Mononuclear cell (primary cell): Measurements from ENCODE around the gene KRT14. TPM values are rescaled to one million over a fixed set of nuclear protein-coding genes. Genes with fewer than 3 reads are reported as not detected.
"Not testable (repeated sequence)": the region's sequence is repeated elsewhere in the genome, so short reads cannot be mapped to it uniquely, and the experiment has no call there.

ENCODE experiments used
- H3K27me3 ChIP-seq: 2 replicates; pipeline ENCODE4 v1.6.0; 2011; ENCODE audit warnings: low read length, control low read depth; ENCODE audit not compliant: insufficient read depth
- H3K4me1 ChIP-seq: 2 replicates; pipeline ENCODE4 v1.5.1; 2011; ENCODE audit warnings: mild to moderate bottlenecking, low read length, control low read depth; ENCODE audit not compliant: insufficient read depth
- H3K4me3 ChIP-seq: 2 replicates; pipeline ENCODE4 v1.5.1; 2011; ENCODE audit warnings: mild to moderate bottlenecking, low read length, moderate library complexity
- H3K9me3 ChIP-seq: 2 replicates; pipeline ENCODE4 v1.5.1; 2011; ENCODE audit warnings: low read depth, mild to moderate bottlenecking, control low read depth, low read length
- total RNA-seq: library from RNA; depleted of rRNA; stranded (reverse); fragments of >200 nt; gene quantifications from one replicate; pipeline ENCODE4 v1.2.3, GENCODE V29; 2012

Gene KRT14
- total RNA-seq, 1 donor = not detected

DNA sequence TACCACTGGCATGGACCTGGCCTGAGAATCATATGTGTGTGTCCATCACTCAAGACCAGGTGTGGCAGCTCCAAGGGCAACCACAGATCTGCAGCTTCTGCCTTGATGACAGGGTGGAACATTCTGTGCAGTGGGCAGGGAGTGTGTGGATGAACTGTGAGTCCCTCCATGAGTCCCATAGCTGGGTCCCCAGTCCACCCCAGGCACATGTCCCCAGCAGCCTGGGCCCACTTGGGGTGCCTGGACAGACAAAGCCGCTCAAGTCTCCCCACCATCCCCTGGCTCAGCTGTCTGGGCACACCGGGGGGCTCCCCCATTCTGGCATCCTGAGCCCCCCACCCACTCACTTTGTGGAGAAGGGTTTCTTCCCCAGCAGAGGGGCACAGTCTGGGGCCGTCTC lies 30.4 kb upstream of the KRT14 start:
- H3K4me3 ChIP-seq = no peak overlapping the region
- no peaks in the 10 kb centered on the region for H3K4me1 ChIP-seq
- H3K27me3 ChIP-seq = no peaks in the 10 kb centered on the region
- no peaks in the 10 kb centered on the region for H3K9me3 ChIP-seq

DNA sequence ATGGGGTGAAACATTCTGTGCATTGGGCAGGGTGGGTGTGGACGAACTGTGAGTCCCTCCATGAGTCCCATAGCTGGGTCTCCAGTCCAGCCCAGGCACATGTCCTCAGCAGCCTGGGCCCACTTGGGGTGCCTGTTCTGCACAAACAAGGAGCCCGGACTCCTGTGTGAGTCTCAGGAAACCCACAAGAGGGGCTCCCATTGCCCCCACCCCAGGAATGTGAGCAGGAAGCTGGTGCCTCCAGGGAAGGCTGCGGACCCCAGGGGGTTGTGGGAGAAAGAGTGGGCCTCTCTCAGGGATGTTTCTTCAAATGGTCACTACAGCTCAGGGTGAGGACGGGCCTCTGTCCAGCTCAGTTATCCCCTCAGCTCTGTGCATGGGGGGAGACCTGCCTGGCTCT lies 29.8 kb upstream of the KRT14 start:
- H3K9me3 ChIP-seq, H3K4me3 ChIP-seq, H3K27me3 ChIP-seq, H3K4me1 ChIP-seq: not testable (repeated sequence)

DNA sequence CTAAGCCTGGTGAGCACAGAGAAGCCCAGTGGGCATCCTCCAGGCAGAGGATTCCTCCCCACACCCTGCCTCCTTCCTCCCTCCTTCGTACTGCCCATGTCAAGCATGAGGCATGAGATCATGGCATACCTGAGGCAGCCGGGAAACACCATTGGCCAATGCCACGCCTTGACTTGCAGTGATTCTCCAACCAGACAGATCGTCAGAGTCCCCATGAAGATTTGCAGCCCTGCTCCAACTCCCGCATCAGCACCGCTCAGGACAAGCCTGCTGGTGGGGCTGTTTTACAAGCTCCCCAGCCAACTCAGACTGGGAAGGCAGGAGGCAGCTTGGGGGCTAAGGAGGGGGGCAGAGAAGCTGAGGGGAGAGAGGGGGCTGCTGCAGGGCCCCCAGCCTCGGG lies 28.8 kb upstream of the KRT14 start:
- Histone ChIP-seq H3K4me1 (no peaks in the 10 kb centered on the region), H3K4me3 (no peak overlapping the region), H3K27me3 (no peaks in the 10 kb centered on the region), H3K9me3 (no peaks in the 10 kb centered on the region)

DNA sequence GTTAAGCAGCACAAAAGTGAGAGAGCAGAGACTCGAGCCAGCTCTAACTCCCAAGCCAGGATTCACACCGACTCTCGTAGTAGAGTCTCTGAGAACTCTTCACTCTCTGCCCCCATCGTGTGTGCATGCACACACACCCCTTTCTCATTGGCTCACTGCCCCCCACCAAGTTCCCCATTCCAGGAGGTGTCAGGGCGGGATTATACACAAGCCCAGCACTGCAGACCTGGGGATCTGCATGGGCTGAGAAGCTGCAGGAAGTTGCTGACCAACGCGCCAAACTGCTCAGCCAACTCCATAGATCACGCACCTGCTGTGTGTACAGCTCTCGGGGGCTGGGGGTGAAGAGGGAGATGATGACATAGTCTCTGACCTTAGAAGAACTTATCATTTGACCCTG lies 28.1 kb upstream of the KRT14 start:
- not testable (repeated sequence) for H3K4me1 ChIP-seq, H3K27me3 ChIP-seq, H3K4me3 ChIP-seq, H3K9me3 ChIP-seq

DNA sequence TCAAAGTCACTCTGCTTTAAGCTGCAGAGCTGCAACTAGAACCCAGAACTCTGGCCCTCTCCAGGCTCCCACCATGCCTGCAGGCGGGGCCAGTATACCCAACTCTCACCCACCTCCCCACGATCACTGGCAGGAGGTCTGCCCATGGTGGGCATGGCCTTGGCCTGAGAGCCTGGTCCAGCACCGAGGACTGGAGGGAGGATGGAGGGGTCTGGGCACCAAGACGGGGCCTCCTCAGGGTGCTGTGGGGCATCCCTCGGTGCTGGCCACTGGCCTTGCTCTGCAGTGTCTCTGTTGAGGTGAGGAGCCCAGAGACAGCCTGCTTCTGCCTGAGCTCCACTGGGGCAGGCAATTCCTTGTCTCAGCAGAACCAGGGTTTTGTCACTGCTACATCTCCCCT lies 27.4 kb upstream of the KRT14 start:
- H3K27me3 ChIP-seq = no peaks in the 10 kb centered on the region
- no peaks in the 10 kb centered on the region for H3K9me3 ChIP-seq
- H3K4me1 ChIP-seq = no peaks in the 10 kb centered on the region
- H3K4me3 ChIP-seq = no peak overlapping the region

DNA sequence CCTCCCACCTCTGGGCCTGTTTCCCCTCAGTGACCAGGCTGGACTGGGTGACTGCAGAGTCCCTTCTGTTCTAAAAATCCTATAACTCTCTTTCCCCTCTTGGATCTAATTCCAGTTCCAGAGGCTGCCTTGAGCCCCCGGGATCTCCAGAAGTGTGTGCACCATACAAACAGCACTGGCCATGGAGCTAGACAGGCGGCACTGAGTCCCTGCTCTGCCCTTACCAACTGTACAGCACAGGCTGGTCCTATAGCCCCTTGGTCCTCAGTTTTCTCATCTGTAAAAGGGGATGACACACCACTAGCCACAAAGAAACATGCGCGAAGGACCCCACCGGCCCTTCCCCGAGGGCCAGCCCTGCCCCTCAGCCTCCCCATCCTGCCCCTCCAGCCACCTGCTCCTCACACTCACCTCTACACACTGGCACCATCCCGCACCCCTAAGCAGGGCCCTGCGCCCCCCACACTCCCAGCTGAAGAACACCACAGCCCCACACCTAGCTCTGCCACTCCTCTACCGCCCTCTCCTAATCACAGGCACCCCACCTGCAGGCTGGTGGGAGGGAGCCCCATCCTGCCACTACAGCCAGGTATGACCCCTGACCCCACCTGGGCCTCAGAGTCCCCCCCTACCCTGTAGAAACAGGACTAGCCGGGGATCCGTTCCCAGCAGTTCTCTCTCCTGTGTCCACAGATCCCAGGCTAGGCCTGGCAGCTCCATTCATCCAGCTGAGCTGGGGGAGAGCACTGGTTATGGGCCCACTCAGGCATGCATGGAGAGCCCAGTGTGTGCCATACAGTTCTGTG lies 26.8 kb upstream of the KRT14 start:
- H3K9me3 ChIP-seq = no peaks in the 10 kb centered on the region
- H3K4me1 ChIP-seq = no peaks in the 10 kb centered on the region
- no peak overlapping the region for H3K4me3 ChIP-seq
- no peaks in the 10 kb centered on the region for H3K27me3 ChIP-seq

DNA sequence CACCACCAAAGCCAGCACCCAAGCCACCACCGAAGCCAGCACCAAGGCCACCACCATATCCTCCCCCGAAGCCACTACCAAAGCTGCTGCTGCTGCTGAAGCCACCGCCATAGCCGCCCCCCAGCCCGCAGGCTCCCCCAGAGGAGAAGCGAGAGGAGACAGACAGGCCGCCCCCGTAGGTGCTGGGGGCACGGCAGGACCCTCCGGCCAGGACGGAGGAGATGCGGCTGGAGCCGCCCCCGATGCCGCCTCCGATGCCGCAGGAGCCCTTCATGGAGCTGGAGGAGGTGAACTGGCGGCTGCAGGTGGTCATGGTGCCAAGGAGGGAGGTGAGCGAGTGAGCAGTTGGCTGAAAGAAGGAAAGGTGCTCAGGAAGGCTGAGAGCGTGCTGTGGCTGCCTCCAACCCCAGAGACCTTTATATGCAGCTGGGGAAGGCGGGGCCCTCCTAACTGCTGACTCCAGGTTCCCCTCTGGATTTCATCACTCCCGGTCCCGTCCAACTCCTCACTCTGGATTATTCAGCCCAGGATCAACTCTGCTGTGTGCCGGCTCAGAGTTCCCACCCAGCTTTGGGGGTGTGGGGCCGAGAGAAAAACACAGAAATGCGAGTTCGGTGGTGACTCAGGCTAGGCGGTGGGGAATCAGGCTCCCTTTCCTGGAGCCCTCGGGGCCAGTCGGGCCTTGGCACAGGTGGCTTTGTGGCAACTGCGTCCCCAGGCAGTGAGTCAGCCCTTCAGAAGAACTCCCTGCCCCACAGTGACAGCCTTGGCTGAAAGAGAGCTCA lies 25.9 kb upstream of the KRT14 start, which contains the start of gene KRT16:
TSS of gene KRT16 (minus strand) at position 392 of the 785 bp plus-strand sequence. CDS start at position 313, 79 bp downstream.
- H3K27me3 ChIP-seq, H3K9me3 ChIP-seq, H3K4me3 ChIP-seq, H3K4me1 ChIP-seq: not testable (repeated sequence)

DNA sequence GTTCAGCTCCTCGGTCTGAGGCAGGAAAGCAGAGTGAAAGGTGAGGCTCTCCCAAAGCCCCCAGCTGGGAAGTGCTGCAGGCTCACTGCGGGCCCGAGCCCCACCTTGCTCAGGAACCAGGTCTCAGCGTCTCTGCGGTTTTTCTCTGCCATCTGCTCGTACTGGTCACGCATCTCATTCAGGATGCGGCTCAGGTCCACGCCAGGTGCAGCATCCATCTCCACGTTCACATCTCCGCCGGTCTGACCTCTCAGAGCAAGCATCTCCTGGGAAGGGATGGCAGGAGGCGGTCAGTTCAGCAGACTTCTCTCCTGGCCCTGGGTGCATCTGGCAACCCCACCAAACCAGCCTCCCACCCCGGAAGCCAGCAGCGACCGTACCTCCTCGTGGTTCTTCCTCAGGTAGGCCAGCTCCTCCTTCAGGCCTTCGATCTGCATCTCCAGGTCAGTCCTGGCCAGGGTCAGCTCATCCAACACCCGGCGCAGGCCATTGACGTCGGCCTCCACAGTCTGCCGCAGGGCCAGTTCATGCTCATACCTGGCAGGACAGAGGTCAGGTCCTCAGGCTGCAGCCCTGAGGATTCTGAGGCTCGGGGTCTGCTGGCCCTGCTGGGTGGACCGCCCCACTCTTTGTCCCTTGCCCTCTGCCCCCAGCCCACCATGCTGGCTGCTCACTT lies 24.4 kb upstream of the KRT14 start:
- H3K4me1 ChIP-seq = no peaks in the 10 kb centered on the region
- no peaks in the 10 kb centered on the region for H3K27me3 ChIP-seq
- H3K4me3 ChIP-seq = no peak overlapping the region
- H3K9me3 ChIP-seq = peaks cover 8% of the 10 kb centered on the region

DNA sequence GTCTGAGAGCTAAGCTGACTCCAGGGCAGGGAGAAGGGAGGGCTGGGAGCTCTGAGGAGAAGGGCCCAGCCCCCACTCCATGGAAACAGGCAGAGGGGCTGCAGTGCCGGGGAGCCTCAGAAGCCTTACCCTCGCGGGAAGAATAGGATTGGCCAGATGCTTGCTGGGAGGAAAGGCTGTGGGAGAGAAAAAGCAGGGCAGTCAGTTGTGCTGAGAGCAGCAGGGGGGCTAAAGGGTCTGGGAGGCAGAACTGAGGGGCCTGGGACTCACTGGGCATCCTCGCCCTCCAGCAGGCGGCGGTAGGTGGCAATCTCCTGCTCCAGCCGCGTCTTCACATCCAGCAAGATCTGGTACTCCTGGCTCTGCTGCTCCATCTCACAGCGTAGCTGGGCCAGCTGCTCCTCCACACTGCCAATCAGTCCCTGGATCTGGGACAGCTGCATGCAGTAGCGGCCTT lies 23.4 kb upstream of the KRT14 start:
- not testable (repeated sequence) for H3K4me1 ChIP-seq, H3K27me3 ChIP-seq, H3K4me3 ChIP-seq, H3K9me3 ChIP-seq

DNA sequence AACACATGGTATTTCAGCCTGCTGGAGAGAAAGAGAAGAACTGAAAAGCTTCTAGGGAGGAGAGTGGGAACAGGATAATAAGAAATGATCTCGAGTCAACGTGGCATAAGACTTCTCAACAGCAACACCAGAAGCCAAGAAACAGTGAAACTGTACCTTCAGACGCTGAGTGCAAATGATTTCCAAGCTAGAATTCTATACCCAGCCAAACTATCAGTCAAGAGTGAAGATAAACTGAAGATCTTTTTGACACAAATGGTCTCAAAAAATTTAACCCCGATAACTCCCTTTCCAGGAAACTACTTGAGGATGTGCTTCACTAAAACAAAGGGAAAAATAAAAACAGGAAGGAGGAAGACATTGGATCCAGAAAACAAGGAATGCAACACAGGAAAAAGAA lies 20.2 kb upstream of the KRT14 start:
- not testable (repeated sequence) for H3K9me3 ChIP-seq, H3K27me3 ChIP-seq, H3K4me1 ChIP-seq, H3K4me3 ChIP-seq

DNA sequence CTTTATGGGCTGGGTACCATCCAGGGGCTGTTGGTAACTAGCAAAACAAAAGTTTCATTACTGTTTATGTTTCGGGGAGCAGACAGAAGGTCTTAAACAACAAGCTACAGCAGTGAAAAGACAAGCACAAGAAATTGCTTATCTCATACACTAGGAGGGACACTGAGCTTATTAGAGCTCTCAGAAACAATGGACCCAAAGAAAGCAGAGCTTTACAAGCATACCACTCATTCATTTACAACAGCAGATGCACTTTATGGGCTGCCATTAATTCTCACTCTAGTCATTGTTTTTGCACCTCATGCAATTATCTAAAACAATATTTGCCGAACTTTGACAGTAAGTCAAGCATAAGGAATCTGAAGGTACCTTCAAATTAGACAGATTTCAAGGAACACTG lies 15.8 kb upstream of the KRT14 start:
- H3K27me3 ChIP-seq = no peaks in the 10 kb centered on the region
- peaks cover 8% of the 10 kb centered on the region for H3K9me3 ChIP-seq
- H3K4me3 ChIP-seq = no peak overlapping the region
- no peaks in the 10 kb centered on the region for H3K4me1 ChIP-seq

DNA sequence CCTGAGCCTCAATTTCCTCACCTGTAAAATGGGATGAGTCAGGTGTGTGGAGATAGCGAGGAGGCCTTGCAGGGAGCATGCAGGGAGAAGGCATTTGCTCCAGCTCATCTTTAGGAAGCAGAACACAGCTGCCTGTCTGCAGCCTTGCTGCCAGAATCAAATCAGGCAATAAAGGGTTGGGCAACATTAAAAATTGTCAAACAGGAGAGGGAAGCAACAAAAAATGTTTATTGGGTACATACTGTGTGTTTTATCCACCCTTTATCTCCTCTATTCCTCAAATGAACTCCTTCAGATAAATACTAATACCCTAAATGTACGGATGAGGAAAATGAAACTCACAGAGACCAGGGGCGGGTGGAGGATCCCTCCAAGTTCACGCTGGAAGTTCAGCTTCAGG lies 13.6 kb upstream of the KRT14 start:
- H3K4me1 ChIP-seq = no peaks in the 10 kb centered on the region
- no peaks in the 10 kb centered on the region for H3K9me3 ChIP-seq
- H3K4me3 ChIP-seq = no peak overlapping the region
- H3K27me3 ChIP-seq = no peaks in the 10 kb centered on the region

DNA sequence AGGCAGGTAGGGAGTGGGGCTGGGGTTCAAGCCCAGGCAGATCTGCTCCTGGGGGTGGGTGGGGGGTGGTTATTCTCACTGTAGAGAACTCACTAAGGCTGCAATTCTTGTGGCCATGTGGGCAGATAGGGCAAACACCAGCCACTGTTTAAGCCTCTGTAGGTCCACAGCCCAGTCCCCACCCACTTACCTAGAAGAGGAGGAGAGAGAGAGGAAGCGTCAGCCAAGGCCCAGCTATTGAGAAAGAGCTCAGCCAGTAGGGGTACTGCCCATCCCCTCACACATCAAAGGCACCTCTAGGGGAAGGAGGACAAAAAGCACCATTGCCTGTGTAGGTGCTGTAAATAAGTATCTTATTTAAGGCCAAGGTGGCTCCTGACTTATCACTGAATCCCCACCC lies 13.0 kb upstream of the KRT14 start:
- Histone ChIP-seq H3K4me1 (no peaks in the 10 kb centered on the region), H3K27me3 (no peaks in the 10 kb centered on the region), H3K9me3 (no peaks in the 10 kb centered on the region), H3K4me3 (no peak overlapping the region)

DNA sequence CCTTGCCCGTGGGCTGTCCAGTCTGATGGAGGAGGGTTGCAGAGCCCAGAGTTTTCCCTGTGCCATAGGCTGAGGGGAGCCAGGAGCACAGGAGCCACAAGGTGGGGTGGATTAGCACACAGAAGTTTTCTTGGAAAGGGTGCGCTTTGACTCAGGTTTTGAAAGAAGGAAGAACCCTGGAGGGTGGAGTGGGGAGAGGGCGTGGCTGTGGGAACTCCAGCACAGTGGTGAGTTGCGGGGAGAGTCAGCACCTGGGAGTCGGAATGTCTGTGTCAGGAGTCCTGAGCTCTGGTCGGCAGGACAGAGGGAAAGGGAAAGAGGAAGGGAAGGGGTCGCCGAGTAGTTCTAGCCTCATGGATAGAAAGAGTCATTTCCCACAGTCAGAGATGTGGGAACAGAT lies 8.9 kb upstream of the KRT14 start:
- no peaks in the 10 kb centered on the region for H3K9me3 ChIP-seq
- no peaks in the 10 kb centered on the region for H3K4me1 ChIP-seq
- no peak overlapping the region for H3K4me3 ChIP-seq
- no peaks in the 10 kb centered on the region for H3K27me3 ChIP-seq

DNA sequence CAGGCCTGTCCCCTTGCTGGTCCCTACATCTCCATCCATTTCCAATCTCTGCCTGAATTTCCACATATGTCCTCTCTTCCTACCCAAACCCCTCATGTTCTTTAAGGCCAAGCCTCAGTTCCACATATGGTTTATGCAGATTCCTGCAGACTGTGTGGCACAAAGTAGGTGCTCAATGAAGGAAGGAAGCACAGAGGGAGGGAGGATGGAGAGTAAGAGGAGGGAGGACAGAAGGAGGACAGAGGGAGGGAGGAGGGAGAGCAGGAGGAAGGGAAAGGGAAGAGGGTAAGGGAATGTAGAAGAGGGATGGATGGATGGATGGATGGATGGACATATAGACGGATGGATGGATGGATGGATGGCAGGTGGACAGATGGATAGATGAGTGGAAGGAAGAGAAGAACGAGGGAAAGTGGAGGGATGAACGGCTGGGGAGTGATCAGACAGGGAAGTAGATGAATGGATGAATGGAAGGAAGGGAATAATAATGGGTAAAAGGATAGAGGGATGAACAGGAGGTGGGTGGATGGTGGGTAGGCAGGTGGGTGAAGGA lies 7.7 kb upstream of the KRT14 start:
- Histone ChIP-seq H3K9me3 (no peaks in the 10 kb centered on the region), H3K27me3 (no peaks in the 10 kb centered on the region), H3K4me3 (no peak overlapping the region), H3K4me1 (no peaks in the 10 kb centered on the region)
